ENCODE data around the gene S100A11. TPM values are rescaled to one million over a fixed set of nuclear protein-coding genes. Genes with fewer than 3 reads are reported as not detected.

S100A11 gene
- total RNA-seq, 4 donors from 2014 or later: 116 to 496 (median 319) TPM

GRCh38 chr1:152061952-152062351 lies 25.1 kb upstream of the S100A11 start:
- no peak for TF ChIP-seq CTCF (IDR thresholded peaks at IDR 0.05; ENCODE audit: low read depth)

GRCh38 chr1:152053375-152053774 lies 16.6 kb upstream of the S100A11 start:
- TF ChIP-seq CTCF (IDR thresholded peaks at IDR 0.05; ENCODE audit: low read depth): no peak

- TF ChIP-seq CTCF (IDR thresholded peaks at IDR 0.05; ENCODE audit: low read depth): no peak
These were observed 15.8 kb upstream of the S100A11 start for GRCh38 chr1:152052606-152053005.

- TF ChIP-seq CTCF (IDR thresholded peaks at IDR 0.05; ENCODE audit: low read depth): no peak
These were observed 14.3 kb upstream of the S100A11 start for GRCh38 chr1:152050886-152051675.

GRCh38 chr1:152049291-152050083 lies 12.7 kb upstream of the S100A11 start:
- TF ChIP-seq CTCF (IDR thresholded peaks at IDR 0.05; ENCODE audit: low read depth): no peak

GRCh38 chr1:152048416-152049009 lies 11.7 kb upstream of the S100A11 start:
- TF ChIP-seq CTCF (IDR thresholded peaks at IDR 0.05; ENCODE audit: low read depth): no peak

Data from subcutaneous adipose tissue (tissue), 4 donors.